GM10248 (cell line): ENCODE measurements around the gene CLDN14.

ENCODE experiments used
- CTCF ChIA-PET: fragments of 300-600 bp; sonication (Branson Sonifier 250); formaldehyde crosslinking; extraction: SDS; loops from one replicate; lab custom pipeline; 2021; ENCODE audit warnings: antibody characterized with exemption; lab: Yijun Ruan, JAX
- POLR2A ChIA-PET: fragments of 350-650 bp; sonication (Branson Sonifier 250); formaldehyde crosslinking; extraction: SDS; loops from one replicate; lab custom pipeline; 2020; ENCODE audit warnings: antibody characterized with exemption; lab: Yijun Ruan, JAX
- DNase-seq: peaks from one replicate; pipeline ENCODE4 v3.0.0; 2012; ENCODE audit errors: extremely low spot score
- TF ChIP-seq, protein P1 (sequence below): IDR thresholded peaks from 2 replicates; pipeline ENCODE4 v1.5.1; 2012; ENCODE audit warnings: mild to moderate bottlenecking, low read depth; ENCODE audit errors: extremely low read depth, missing control alignments, control extremely low read depth

CLDN14 gene

DNA sequence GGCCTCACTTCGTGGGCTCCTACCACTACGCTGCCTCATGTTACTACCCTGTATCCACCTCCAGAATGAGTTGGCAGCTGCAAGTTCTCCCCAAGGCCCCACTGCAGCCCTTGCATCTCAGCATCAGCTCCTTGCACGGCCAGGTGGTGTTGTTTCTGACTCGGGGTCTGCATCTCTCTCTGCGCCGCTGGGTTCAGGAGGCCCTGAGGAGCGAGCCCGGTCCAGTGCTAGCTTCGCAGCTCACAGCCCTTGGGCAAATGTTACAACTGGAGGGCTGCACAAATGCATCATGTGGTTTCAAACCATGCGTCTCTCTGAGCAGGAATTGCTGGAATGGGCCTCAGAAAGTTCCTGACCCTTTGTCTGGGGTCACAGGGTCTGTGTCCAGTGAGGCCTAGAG lies 3.2 kb upstream of the CLDN14 start:
- ChIA-PET POLR2A (no interaction called here), CTCF (interaction anchor here (0.9 kb wide), 1 partner anchor 21 kb away, joined by 3 read pairs; no protein-coding TSS in a partner anchor)
- TF ChIP-seq, protein P1, sequence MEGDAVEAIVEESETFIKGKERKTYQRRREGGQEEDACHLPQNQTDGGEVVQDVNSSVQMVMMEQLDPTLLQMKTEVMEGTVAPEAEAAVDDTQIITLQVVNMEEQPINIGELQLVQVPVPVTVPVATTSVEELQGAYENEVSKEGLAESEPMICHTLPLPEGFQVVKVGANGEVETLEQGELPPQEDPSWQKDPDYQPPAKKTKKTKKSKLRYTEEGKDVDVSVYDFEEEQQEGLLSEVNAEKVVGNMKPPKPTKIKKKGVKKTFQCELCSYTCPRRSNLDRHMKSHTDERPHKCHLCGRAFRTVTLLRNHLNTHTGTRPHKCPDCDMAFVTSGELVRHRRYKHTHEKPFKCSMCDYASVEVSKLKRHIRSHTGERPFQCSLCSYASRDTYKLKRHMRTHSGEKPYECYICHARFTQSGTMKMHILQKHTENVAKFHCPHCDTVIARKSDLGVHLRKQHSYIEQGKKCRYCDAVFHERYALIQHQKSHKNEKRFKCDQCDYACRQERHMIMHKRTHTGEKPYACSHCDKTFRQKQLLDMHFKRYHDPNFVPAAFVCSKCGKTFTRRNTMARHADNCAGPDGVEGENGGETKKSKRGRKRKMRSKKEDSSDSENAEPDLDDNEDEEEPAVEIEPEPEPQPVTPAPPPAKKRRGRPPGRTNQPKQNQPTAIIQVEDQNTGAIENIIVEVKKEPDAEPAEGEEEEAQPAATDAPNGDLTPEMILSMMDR, result no peak
- DNase-seq, result no peak

DNA sequence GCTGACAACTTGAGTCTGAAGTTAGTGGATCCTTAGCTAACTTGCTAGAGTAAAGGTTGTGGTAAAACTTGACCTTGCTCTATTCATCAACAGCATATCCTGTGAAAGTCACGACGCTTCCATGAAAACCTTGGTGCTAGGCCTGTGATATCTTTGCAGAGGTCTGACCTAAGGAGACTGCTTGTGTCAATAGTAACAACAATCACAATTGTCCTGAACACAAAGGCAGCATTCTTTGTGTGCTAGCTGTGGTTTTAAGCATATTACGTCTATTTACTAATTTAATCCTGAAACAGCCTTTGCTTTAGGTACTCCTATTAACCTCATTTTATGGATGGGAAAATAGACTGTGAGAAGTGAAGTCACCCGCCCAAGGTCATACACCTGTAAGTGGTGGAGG lies 2.8 kb upstream of the CLDN14 start:
- no peak for DNase-seq
- CTCF ChIA-PET, result interaction anchor here (0.9 kb wide), 1 partner anchor 21 kb away, joined by 3 read pairs; no protein-coding TSS in a partner anchor
- TF ChIP-seq, protein P1, result no peak
- POLR2A ChIA-PET, result no interaction called here

GRCh38 chr21:36482181-36482580 lies 2.3 kb upstream of the CLDN14 start:
- CTCF ChIA-PET, result interaction anchor here (0.9 kb wide), 1 partner anchor 21 kb away, joined by 3 read pairs; no protein-coding TSS in a partner anchor
- DNase-seq, result no peak
- TF ChIP-seq, protein P1, result no peak
- POLR2A ChIA-PET, result no interaction called here

GRCh38 chr21:36481639-36482038 lies 1.7 kb upstream of the CLDN14 start:
- TF ChIP-seq, protein P1, result no peak
- POLR2A ChIA-PET, result no interaction called here
- CTCF ChIA-PET, result no interaction called here
- no peak for DNase-seq

DNA sequence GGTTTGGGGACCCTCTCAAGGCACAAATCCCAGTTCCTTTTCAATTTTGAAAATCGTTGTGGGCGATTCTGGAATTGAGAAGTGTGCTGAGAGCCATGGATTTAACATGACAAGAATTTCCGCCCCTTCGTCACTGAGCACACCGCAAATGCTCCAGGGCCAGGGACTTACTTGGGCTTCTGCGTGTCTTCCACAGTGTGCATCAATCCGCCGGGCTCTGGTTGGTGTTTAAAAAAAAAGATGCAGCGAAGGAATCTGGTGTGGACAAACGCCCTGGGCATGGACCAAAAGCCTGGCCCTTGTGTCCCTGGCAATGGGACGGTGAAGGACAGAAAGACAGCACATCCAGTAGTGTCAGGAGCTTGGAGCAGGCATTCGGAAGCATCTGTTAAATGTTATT lies 696 bp upstream of the CLDN14 start:
- POLR2A ChIA-PET, result no interaction called here
- CTCF ChIA-PET, result interaction anchor here (1.6 kb wide), 1 partner anchor 58 kb away, joined by 4 read pairs; no protein-coding TSS in a partner anchor
- no peak for DNase-seq
- TF ChIP-seq, protein P1, result no peak

DNA sequence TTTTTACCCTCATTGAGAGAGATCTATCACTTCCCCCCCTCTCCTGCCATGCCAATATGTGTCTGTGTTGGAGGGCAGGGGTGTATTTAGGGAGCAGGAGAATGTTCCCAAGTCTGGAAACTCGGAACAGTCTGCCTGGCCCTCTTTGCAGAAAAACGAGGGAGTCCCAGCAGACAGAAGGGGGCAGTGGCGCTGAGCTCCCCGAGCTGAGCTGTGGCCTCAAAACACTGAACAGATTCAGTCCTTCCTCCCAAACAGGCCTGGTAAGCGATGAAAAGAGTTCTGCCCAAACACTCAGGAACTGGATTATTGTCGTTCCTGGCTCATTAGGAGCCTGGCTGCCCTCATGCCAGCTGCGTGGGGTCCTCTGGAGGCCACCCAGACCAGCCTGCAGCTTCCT lies 981 bp downstream of the CLDN14 start:
- no peak for DNase-seq
- POLR2A ChIA-PET, result no interaction called here
- TF ChIP-seq, protein P1, result no peak
- CTCF ChIA-PET, result interaction anchor here (0.9 to 2.4 kb wide), 7 partner anchors 9 to 65 kb away, joined by 3 to 10 read pairs (median 4); no protein-coding TSS in a partner anchor
